ENCODE data around the gene CHCHD6. TPM values are rescaled to one million over a fixed set of nuclear protein-coding genes. Genes with fewer than 3 reads are reported as not detected.

The CHCHD6 gene
- total RNA-seq, 1 donor = 10.9 TPM

GRCh38 chr3:126745760-126746394 lies 41.8 kb downstream of the CHCHD6 start:
- Histone ChIP-seq H3K9me3 (ENCODE audit: low read depth, low read length) (no peaks in the 10 kb centered on the region), H3K4me2 (ENCODE audit: insufficient read depth, low read length) (no peak overlapping the region), H3K36me3 (ENCODE audit: insufficient read depth, low read length) (no peaks in the 10 kb centered on the region), H2AFZ (ENCODE audit: low read length) (no peak overlapping the region), H3K27ac (ENCODE audit: low read depth, low read length) (no peak overlapping the region), H3K79me2 (ENCODE audit: insufficient read depth, low read length) (no peaks in the 10 kb centered on the region), H3K4me3 (ENCODE audit: insufficient read depth, low read length) (no peak overlapping the region), H4K20me1 (ENCODE audit: insufficient read depth, low read length) (peaks cover 11% of the 10 kb centered on the region), H3K4me1 (ENCODE audit: insufficient read depth, low read length) (peaks cover 8% of the 10 kb centered on the region), H3K27me3 (ENCODE audit: insufficient read depth, low read length) (no peaks in the 10 kb centered on the region)
- no peak for DNase-seq (ENCODE audit: insufficient read length, low spot score, missing footprints)
- TF ChIP-seq CTCF (IDR thresholded peaks at IDR 0.05; ENCODE audit: extremely low read depth, low read depth, low read length) = no peak

GRCh38 chr3:126746395-126747177 lies 42.5 kb downstream of the CHCHD6 start:
- H2AFZ ChIP-seq (ENCODE audit: low read length) = no peak overlapping the region
- H3K4me2 ChIP-seq (ENCODE audit: insufficient read depth, low read length) = no peak overlapping the region
- no peak overlapping the region for H3K27ac ChIP-seq (ENCODE audit: low read depth, low read length)
- DNase-seq (ENCODE audit: insufficient read length, low spot score, missing footprints) = peak; percentile 48
- H3K9me3 ChIP-seq (ENCODE audit: low read depth, low read length) = no peaks in the 10 kb centered on the region
- no peak overlapping the region for H3K4me3 ChIP-seq (ENCODE audit: insufficient read depth, low read length)
- peak; percentile 17 for TF ChIP-seq CTCF (IDR thresholded peaks at IDR 0.05; ENCODE audit: extremely low read depth, low read depth, low read length)
- H3K36me3 ChIP-seq (ENCODE audit: insufficient read depth, low read length) = no peaks in the 10 kb centered on the region
- H3K79me2 ChIP-seq (ENCODE audit: insufficient read depth, low read length) = no peaks in the 10 kb centered on the region
- H3K4me1 ChIP-seq (ENCODE audit: insufficient read depth, low read length) = peaks cover 8% of the 10 kb centered on the region
- peaks cover 11% of the 10 kb centered on the region for H4K20me1 ChIP-seq (ENCODE audit: insufficient read depth, low read length)
- H3K27me3 ChIP-seq (ENCODE audit: insufficient read depth, low read length) = no peaks in the 10 kb centered on the region

- no peak overlapping the region for H3K4me3 ChIP-seq (ENCODE audit: insufficient read depth, low read length)
- no peak overlapping the region for H3K27ac ChIP-seq (ENCODE audit: low read depth, low read length)
- DNase-seq (ENCODE audit: insufficient read length, low spot score, missing footprints) = no peak
- peaks cover 13% of the 10 kb centered on the region for H3K4me1 ChIP-seq (ENCODE audit: insufficient read depth, low read length)
- no peak for TF ChIP-seq CTCF (IDR thresholded peaks at IDR 0.05; ENCODE audit: extremely low read depth, low read depth, low read length)
- no peak overlapping the region for H2AFZ ChIP-seq (ENCODE audit: low read length)
- no peaks in the 10 kb centered on the region for H3K27me3 ChIP-seq (ENCODE audit: insufficient read depth, low read length)
- H3K9me3 ChIP-seq (ENCODE audit: low read depth, low read length) = no peaks in the 10 kb centered on the region
- no peaks in the 10 kb centered on the region for H3K79me2 ChIP-seq (ENCODE audit: insufficient read depth, low read length)
- no peak overlapping the region for H3K4me2 ChIP-seq (ENCODE audit: insufficient read depth, low read length)
- no peaks in the 10 kb centered on the region for H3K36me3 ChIP-seq (ENCODE audit: insufficient read depth, low read length)
- H4K20me1 ChIP-seq (ENCODE audit: insufficient read depth, low read length) = peaks cover 11% of the 10 kb centered on the region
These were observed 43.7 kb downstream of the CHCHD6 start for GRCh38 chr3:126747768-126748167.
